Fibroblast of skin of scalp (primary cell): ENCODE data around the gene S100A6.
"Not testable (repeated sequence)": the region's sequence is repeated elsewhere in the genome, so short reads cannot be mapped to it uniquely, and the experiment has no call there.

ENCODE experiments used
- DNase-seq: peaks from one replicate; pipeline ENCODE4 v3.0.0-alpha.2; 2013

The S100A6 gene

DNA sequence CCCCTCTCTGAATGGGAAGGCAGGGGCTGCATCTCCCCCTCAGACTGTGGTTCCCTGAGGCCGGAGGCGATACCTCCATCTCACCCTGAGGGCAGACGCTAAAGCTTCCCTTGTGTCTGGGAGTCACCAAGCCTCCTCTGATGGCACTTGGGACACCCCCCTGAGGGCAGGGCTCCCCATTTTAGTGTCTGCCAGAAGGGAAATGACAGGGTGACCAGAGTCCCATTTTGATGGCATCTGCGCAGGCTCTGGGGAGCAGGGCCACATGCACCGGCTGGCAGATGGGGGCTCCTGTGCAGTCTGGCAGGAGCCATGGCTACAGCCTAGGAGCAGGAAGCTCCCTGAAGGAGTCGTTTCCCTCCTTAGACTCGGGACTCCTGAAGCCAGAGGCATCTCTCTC lies 28.2 kb upstream of the S100A6 start:
- no peak for DNase-seq

DNA sequence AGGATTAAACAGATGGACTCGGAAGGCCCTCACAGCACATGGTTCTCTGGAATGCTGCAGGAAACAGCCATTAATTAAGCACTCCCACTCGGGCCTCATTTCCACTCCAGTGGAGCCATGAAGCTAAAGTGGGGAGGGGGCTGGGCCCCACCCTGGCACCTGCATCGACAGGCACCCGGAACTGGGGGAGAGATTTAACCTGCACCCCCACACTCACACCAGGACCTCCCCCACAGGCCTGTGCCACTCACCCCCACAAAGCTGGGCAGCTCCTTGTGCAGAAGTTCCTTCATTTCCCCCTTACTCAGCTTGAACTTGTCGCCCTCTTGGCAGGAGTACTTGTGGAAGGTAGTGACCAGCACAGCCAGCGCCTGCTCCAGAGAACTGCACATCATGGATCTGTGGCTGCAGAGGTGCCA lies 27.7 kb upstream of the S100A6 start:
- DNase-seq, result no peak

DNA sequence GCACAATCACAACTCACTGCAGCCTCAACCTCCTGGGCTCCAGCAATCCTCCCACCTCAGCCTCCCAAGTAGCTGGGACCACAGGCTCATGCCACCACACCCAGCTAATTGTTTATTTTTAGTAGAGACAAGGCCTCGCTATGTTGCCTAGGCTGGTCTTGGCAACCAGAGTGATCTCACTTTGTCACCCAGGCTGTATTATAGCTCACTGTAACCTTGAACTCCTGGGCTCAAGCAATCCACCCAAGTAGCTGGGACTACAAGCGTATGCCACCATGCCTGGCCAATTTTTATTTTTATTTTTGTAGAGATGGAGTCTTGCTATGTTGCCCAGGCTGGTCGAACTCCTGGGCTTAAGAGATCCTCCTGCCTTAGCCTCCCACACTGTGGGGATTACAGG lies 26.2 kb upstream of the S100A6 start:
- DNase-seq, result not testable (repeated sequence)

DNA sequence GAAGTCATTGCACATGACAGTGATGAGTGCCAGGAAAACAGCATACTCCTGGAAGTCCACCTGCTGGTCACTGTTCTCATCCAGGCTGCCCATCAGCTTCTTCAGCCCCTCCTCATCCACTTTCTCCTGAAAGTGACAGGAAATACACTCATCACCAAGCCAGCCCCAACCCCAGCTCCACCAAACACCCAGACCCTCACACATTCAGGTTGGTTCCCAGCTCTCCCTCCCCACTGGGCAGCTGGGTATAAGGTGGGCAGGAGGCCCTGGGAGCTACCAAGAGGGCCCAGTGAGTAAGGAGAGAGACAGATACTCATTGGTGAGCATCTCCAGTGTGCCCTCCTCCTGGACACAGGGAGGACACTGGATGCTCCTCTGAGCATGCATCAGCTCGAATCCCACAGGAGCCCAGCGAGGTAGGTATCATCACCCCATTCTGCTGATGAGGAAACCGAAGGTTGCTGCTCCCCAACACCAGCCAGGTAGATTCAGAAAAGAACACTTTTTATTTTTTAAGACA lies 25.7 kb upstream of the S100A6 start:
- DNase-seq, result no peak

DNA sequence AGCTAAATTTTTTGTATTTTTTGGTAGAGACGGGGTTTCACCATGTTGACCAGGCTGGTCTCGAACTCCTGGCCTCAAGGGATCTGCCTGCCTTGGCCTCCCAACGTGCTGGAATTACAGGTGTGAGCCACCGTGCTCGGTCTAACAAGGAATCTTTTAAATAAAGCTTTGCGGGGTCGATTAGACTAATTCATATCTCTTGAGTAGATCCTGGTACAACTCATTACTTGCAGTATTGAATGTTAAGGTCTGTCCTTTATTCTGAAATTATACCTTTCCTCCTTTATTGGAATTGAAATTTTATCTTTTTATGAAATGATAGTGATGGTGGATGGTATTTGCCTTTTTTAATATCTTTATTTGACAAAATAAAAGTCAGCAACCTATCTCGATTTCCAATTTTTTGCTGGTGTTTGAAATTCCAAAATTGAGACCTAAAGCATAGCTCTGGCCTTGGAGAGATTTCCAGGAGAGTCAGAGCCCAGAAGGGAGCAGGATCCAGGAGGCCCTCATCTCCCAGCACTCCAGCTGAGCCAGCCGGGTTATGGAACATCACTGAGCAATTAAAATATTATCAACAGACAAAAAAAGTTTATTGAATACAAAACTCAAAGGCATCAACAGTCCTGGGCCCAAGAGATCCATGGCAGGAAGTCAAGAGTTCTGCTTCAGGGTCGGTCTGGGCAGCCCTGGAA lies 25.1 kb upstream of the S100A6 start:
- no peak for DNase-seq

DNA sequence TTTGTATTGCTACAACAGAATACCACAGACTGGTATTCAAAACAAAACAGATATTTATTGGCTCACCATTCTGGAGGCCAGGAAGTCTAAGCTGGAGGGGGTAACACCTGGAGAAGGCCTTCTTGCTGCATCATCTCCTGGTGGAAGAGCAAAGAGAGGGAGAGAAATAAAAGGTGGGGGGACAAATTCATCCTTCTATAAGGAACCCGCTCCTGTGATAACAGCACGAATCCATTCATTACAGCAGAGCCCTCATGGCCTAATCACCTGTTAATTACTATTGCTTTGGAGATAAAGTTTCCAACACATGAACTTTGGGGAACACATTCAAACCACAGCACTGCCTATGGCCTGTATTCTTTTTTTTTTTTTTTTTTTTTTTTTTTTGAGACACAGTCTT lies 24.4 kb upstream of the S100A6 start:
- no peak for DNase-seq

DNA sequence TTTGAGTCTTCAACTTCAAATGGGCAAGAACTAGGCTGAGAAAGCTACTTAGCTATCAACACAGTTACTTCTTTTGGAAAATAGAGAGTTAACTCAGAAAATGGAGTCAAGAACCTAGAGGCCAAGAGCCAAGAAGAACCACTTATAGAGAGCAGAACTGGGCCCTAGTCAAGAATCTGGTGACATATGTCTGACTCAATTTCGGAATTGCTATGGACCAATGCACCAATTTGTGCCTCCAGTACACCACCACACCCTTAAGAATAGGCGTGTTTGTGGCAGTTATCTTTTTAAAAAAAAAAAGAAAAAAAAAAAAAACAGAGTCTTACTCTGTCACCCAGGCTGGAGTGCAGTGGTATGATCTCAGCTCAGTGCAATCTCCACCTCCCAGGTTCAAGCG lies 22.1 kb upstream of the S100A6 start:
- DNase-seq, result no peak

DNA sequence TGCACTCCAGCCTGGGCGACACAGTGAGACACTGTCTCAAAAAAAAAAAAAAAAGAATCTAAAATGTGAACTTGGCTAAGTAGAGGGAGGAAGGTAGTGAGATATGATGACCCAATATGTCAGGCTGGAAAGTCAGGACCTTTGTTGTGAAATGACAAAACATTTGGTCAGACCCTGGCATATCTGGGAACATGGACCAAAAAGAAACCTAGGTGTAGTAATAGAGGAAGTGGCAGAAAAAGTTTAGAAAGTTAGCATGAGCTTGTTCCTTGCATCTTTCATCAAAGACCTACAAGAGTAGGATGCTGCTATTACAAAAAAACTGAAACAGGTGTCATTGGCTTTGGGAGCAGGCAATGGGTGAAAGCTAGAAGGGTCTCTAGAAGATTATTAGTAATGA lies 20.6 kb upstream of the S100A6 start:
- no peak for DNase-seq

DNA sequence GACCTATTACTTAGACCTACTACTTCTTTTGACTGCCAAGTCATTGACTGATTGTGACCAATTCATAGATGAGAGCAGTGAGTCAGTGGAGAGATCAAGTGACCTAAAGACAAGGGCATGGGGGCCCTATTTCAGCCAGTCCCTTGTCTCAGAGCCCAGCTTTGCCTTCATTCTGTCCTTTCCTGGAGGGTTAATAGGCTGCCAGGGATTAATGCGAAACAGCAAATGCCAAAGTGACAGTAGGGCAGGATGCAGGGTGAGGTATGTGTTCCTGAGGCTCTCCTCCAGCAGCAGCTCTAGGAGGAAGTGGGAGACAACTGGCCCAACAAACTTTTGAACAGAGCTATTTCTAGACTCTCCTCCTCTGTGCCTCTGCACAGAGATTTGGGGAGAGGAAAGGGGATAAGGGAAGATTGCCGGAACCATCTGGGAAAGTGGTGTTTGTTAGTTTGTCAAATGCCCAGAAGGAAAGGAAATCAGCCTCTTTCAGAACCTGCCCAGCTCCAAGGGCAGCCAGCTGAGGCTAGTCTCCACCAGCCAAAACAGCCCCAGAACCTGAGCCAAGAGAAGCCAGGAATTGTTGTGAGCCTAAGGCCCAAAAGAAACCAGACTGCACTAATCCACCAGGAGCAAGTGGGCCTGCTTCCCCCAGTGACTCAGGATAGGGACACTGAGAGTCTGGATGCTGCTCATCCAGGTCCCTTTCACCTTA lies 18.2 kb upstream of the S100A6 start:
- no peak for DNase-seq

DNA sequence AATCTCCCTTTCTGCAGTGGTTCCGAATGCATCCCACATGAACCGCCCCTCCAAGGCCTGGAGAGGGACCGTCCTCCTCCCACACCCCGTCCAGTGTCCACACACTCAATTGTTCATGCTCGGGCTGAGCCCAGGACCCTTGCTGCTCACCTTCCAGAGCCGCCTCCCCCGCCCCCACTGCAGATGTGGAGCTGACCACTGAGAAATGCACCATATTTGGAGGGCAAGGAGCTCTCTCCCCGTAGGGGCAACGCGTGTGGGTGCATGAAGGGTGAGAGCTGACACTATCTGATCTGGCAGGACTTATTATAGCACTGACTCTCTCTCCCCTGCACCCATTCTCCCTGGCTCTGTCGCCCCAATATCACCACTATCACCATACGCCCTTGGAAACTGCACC lies 17.3 kb upstream of the S100A6 start:
- no peak for DNase-seq

DNA sequence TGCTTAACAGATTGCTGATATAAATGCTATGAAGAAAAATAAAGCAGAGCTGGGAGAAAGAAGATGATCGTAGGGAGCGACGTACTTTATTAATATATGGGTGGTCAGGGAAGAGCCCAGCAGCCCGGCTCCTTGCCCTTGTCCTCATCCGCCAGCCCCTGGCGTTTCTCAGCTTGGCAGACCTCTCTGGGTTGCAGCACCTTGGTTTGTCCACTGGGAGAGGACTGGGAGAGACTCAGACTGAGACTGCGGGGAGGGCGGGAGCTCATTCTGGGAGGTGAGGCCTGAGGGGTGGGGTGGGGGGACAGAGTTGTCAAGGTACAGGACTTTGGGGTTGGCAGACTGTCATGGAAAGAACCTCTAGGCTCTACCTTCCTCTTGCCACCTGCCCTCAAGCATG lies 16.5 kb upstream of the S100A6 start:
- DNase-seq, result no peak

DNA sequence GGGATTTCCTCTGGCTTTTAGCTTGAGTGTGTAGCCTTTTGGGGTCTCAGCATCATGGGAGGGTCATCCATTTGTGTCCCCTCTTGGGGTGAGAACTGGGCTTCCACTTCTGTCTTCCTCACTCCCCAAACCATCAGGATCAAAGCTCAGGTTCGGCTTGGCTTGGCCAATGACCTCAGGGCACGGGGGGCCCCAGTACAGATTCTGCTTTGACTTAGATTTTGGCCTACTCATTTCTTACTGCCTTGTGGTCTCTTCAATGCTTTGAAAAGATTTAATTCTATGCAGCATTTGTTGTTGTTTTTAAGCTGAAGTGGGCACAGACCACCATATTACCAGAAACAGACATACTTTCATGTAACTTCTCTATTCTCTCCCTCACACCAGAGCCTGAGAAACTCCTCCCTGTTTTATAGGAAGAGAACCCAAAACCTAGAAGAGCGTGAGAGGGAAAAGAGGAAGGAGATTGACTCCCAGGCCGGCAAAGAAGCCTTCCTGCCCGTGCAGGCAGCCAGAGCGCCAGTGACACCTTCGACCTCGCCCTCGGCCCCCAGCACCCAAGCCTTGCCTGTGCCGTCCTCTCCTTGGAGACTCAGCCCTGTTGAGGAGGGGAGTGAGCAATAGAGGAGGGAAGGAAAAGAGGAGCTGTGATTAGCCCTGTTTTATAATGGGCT lies 15.2 kb upstream of the S100A6 start:
- DNase-seq, result no peak

DNA sequence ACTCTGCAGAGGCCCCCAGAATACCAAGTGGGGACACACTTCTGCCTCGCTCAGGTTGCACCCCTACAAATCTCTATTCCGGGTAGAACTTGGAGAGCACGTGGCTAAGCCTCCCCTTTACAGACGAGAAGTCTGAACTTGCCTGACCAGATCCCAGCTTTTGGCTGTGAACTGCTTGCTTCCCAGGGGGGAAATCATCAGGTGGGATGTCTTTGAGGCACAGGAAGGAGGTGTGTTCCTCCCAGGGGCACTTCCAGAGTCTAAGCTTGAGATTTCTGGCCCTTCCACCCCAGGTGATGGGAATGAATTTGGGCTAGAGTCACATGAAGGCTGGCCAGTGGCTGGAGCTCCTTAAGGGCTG lies 14.6 kb upstream of the S100A6 start:
- DNase-seq, result no peak

DNA sequence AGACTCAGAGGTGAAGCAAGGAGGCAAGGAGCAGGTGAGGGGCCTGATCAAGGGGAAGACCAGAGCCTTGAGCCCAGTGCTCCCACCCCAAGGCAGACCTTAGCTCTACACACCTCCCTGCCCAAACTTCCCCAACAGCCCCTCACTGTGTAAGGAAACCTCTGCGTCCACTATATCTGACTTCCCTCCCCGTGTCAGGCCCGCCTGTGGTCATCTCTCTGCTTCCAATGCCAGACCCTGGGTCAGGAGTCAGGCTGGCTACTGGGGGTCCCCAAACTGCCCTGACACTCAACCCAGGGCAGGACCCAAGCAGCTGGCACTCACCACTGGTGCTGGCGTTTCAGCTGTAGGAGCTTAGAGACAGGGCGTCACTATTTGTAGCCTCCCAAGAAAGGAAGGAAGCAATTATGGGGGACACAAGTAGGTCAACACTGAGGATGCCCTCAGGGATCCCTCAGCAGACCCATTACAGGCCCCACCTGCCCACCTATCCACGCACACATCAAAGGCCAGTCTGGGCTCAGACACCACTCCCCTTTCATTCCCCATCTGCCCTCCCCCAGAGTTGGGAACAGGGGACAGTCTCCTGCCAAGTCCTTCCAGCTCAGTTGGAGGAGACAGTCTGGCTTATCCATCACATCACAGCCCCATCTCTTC lies 14.1 kb upstream of the S100A6 start:
- no peak for DNase-seq

DNA sequence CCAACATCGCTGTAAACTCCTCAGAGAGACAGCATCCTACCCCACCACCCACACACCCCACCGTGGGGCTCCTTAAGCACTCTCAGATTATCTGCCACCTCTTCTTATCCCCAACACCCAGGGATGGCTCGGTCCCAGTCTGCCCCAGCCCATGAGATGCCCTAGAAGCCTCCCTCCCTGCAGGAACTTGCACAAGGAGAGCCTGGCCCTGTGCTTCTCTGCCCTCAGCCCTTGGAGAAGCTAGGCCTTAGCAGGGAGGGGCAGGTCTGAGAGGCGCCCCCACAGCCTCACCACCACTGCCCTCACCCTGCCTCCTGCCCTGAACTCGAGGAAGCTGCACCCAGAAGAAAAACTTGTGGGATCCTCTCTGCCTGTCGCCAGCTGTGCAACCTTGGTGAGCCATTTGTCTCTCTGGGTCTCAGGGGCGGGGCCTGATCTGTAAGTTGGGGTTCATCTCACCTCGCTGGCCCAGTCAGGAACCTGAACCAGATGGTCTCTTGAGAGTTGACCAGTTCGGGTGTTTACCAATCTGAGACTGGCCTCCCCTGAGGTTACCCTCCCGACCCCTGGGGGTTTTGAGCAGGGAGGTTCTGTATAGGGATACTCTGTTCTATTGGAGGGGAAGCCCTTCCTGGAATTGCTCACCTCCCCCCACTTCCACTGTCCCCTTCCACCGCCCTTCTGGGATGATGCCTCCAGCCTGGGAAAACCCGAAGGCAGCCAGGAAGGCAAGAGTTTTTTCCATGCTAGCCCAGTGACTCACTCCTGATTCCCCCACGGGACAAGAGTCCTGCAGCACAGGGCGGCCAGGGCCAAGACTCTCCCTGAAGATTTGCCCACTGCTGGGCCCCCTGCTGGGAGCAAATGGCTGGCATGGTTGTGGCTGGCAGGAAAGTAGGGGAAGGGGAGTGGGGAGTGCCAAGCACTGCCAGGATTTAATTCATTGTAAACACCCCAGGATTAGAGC lies 13.2 kb upstream of the S100A6 start, which contains the start of gene S100A3:
S100A3 (minus strand) TSS at position 537 of the 967 bp plus-strand sequence. CDS start 773 bp downstream, outside the sequence.
- peak; percentile 96 for DNase-seq

DNA sequence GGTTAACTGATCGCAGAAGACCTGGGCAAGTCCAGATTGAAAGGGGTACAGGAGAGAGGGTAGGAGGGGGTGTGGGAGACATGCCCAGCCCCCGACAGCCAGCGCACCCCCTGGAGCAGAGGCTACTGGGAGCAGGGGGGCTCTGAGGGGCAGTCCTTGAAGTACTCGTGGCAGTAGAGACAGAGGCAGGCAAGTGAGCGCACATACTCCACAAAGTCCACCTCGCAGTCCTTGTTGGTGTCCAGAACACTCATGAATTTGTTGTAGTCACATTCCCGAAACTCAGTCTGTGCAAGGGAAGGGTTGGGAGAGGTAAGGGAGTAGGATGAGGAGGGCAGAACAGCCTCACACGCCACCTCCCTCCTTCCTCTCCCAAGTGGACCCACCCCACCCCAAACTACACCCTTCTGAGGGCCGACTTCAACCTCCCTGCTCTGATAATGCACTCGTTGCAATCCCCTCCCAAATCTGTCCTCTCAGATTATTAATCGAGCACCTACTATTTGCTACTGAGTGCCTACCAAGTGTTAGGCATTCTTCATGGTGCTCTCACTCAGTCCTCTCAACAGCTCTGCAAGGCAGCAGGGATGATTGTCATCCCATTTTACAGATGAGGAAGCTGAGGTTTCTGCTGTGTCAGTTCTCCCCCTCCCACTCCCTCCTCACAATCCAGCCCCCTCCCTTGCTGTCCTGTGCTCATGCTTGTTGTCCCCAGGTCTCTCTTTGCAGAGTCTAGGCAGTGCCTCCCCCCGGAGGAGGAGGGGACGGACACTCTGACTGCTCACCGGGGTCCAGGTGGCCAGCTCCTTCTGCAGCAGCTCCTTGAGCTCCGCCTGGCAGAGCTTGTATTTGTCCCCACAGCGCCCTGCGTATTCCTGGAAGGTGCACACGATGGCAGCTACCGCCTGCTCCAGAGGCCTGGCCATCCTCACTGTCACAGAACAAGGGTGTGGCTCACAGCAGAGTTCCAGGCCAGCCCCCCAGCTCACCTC lies 12.1 kb upstream of the S100A6 start:
- DNase-seq, result no peak

DNA sequence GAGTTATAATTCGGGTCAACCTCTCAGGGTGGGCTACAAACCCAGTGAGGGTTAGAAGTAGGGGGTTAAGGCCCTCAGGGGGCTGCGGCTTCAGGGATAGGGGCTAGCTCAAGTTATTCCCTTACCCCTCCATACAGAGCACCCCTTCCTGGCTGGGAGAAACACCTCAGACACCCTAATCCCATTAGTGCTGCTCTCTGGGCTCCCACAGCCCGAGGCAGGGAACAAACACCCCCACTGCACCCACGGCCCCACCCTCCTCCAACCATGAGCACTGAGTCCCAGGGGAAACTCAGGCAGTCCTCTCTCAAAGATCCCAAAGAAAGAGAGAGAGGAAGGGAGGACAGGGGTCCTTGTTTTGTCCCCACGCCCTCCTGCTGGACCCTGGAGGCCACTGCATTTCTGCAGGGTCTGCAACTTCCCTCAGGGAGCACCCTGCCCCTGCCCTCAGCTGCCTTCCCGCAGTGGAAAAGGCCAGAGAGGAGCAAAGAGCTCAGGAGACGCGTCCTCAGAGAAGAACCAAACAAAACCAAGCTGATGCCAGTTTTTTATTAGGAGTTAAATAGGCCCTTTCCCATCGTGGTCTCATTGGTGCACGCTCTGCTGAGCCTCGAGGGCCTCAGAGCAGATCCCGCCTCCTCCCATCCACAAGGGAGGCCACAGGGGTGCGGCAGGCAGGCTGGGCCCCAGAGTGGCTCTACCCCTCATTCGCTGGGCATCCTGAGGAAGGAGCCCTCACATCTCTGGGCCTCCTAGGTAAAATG lies 11.2 kb upstream of the S100A6 start:
- DNase-seq, result peak; percentile 34

DNA sequence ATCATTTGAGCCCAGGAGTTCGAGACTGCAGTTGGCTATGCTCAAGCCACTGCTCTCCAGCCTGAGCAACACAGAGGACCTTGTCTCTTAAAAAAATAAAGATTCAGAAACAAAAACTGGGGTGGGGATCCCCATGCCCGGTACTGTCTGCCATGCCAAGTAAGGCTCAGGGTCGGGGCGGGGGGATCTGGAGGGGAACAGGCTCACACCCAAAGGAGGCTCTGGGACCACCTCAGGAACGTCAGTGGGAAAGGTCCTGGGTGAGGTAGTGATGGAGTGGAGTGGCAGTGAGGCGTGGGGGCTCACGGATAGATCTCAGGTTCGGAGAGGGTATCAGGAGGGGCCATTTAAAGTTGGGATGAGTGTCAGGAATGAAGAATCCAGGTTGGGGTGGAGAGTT lies 10.6 kb upstream of the S100A6 start:
- no peak for DNase-seq
